PC-3 (cell line): Measurements from ENCODE around the gene TMEM186.

Experiments used
- EZH2 ChIP-seq: fragments of 300-600 bp; sonication (generic); IDR thresholded peaks from one replicate; pipeline ENCODE4 v1.6.1; 2017; ENCODE audit warnings: antibody characterized with exemption, mild to moderate bottlenecking, low read length; ENCODE audit not compliant: unreplicated experiment
- TF ChIP-seq, protein P1 (sequence below): fragments of 300-600 bp; sonication (generic); conservative IDR thresholded peaks from 2 replicates; pipeline ENCODE4 v1.5.1; 2017; ENCODE audit warnings: antibody characterized with exemption, low read depth, mild to moderate bottlenecking, low read length

DNA sequence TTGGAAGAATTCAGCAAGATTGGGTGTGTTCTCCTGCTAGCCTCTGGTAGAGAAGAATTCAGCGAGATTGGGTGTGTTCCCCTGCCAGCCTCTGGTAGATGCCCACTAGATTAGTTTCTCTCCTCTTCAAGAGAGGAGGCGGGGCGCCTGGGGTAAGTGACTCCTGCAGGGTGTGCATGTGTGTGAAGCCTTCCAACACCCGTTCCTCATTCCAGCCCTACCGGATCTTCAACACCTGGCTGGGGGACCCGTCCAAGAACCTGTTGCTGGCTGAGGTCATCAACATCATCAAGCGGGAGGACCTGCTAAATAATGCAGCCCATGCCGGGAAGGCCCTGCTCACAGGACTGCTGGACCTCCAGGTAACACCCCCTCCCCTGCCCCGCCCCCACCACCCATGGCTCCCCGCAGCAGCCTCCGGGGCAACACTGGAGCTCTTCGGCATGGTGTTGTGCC, 21.3 kb downstream of the TMEM186 start:
- TF ChIP-seq, protein P1, sequence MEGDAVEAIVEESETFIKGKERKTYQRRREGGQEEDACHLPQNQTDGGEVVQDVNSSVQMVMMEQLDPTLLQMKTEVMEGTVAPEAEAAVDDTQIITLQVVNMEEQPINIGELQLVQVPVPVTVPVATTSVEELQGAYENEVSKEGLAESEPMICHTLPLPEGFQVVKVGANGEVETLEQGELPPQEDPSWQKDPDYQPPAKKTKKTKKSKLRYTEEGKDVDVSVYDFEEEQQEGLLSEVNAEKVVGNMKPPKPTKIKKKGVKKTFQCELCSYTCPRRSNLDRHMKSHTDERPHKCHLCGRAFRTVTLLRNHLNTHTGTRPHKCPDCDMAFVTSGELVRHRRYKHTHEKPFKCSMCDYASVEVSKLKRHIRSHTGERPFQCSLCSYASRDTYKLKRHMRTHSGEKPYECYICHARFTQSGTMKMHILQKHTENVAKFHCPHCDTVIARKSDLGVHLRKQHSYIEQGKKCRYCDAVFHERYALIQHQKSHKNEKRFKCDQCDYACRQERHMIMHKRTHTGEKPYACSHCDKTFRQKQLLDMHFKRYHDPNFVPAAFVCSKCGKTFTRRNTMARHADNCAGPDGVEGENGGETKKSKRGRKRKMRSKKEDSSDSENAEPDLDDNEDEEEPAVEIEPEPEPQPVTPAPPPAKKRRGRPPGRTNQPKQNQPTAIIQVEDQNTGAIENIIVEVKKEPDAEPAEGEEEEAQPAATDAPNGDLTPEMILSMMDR, result no peak
- no peak for TF ChIP-seq EZH2
